GM12873 (cell line): ENCODE results near the gene DNMT3L.

Experiments
- CTCF ChIP-seq: IDR thresholded peaks from 2 replicates; pipeline ENCODE4 v1.5.1; 2012; ENCODE audit warnings: low read depth, mild to moderate bottlenecking, moderate library complexity, low read length, control low read depth; ENCODE audit not compliant: insufficient read depth; ENCODE audit errors: missing control alignments

The DNMT3L gene

DNA sequence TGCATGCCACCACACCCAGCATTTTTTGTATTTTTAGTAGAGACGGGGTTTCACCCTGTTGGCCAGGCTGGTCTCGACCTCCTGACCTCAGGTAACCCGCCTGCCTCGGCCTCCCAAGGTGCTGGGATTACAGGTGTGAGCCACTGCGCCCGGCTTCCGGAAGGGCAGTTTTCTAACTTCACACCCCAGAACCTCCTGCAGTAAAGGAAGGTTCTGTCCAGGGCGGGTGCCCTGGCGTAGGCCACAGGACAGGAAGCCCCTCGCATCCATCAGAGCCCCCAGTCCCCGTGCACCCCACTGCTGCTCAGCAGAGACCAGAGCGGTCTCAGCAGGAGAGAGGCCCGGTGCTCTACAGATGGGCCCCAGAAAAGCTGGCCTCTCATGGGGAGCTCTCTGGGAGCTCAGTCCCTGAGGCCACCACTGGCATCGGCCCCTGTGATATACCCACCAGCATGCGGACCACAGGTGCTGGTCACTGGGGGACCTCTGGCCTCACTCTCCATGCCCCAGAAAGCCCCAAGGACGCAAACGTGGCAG, 4.1 kb upstream of the DNMT3L start:
- no peak for TF ChIP-seq CTCF

DNA sequence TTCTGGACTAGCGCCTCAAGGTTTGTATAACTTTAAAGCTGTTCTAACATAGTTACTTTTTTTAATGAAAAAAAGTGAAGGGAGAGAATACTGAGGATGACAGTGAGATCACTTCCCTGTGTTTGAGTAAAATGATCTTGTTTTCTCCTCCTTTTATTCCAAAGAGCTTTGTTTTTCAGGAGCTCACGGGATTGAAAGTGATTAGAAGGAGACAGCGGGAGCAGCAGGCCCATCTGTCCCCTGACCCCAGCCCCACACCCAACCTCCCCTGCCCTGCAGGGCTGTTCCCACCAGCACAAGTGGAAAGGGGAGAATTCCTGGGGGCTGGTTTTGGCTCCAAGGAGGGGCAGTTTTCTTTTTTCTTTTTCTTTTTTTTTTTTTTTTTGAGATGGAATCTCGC, 2.1 kb upstream of the DNMT3L start:
- no peak for TF ChIP-seq CTCF

DNA sequence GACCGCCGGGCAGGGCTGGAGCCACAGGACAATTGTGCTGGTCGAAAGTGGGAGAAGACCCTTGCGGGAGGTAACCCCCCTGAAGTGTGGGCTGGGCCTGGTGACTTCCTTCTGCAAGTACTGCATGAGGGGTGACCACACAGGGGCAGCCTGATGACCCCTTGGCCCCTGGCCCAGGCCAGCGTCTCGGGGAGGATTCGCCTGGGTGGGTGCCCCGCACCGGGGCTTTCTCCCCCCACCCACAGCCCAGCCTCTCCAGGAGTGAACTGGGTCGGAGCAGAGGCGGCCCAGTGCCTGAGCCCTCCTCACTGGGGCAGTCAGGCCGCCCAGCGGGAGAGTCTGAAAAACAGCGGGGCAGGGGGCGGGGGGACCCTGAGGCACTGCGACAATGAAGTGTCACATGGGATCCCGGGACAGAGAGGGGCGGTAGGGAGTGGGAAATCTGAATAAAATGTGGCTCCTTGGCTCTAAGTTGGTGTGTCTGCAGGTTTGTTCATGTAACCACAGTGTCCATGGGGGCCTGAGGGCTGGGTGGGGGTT, 1.6 kb upstream of the DNMT3L start:
- no peak for TF ChIP-seq CTCF

- no peak for TF ChIP-seq CTCF
These were observed 800 bp upstream of the DNMT3L start for GRCh38 chr21:44262338-44263056.

GRCh38 chr21:44260791-44261631, 686 bp downstream of the DNMT3L start:
- TF ChIP-seq CTCF, result no peak

DNA sequence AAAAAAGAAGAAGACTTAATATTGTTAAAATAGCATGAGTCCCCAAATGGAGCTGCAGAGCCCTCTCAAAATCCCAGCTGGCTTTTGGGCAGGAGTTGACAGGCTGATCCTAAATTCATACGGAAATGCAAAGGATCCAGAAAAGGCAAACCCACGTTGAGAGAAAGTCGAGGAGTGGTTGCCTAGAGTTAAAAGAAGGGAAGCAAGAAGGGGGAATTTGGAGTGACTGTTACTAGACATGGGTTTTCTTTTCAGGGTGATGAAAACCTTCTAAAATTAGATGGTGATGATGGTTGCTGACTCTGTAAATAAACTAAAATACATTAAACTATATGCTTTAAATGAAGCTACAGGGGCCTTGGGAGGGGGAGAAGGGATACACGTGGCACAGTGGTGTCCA, 1.6 kb downstream of the DNMT3L start:
- TF ChIP-seq CTCF, result no peak

DNA sequence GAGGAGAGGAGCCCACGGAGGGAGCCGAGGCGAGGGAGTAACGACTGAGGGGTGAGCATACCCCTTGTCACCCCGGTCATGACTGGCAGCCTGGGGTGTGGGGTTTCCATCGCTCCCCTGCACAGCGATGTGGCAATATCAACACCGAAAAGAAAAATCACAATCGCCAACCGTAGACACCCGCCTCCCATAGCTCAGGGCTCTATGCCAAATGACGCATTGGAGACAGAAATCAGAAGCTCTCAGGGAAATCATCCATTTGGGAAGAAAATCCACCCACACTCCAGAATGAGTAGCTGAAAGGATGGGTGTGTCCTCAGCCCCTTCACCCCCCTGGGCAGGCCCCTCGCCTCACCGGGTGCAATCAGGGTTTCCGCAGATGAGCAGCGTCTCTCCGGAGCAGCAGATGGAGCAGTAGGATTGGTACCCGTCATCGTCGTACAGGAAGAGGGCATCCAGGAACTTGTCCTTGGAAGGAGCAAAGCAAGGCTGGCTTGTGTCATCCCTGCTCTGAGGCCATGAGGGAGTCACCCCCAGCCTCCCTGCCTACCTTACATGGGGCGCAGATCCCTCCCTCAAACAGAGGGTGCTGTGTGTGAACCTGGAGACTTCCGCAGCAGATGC, 2.5 kb downstream of the DNMT3L start:
- TF ChIP-seq CTCF, result no peak
